HFF-Myc (cell line): ENCODE measurements around the gene GLG1.

ENCODE experiments used
- DNase-seq: peaks from one replicate; pipeline ENCODE4 v3.0.0-alpha.2; 2011; ENCODE audit warnings: low read depth; ENCODE audit errors: extremely low read depth
- H3K4me3 ChIP-seq: replicated peaks from 2 replicates; pipeline ENCODE4 v1.5.1; 2011; ENCODE audit warnings: low read depth, mild to moderate bottlenecking, control low read depth, low read length
- CTCF ChIP-seq: IDR thresholded peaks from 2 replicates; pipeline ENCODE4 v1.5.1; 2012; ENCODE audit warnings: mild to moderate bottlenecking, low read depth, low read length, control low read depth; ENCODE audit errors: missing control alignments

GLG1 gene

GRCh38 chr16:74641969-74642368, 35.1 kb upstream of the GLG1 start:
- DNase-seq, result no peak
- H3K4me3 ChIP-seq, result no peak overlapping the region
- TF ChIP-seq CTCF, result no peak

GRCh38 chr16:74637742-74638453, 31.0 kb upstream of the GLG1 start:
- no peak for TF ChIP-seq CTCF
- no peak for DNase-seq
- H3K4me3 ChIP-seq, result no peak overlapping the region

- H3K4me3 ChIP-seq, result no peak overlapping the region
- no peak for DNase-seq
- no peak for TF ChIP-seq CTCF
These were observed 28.4 kb upstream of the GLG1 start for GRCh38 chr16:74635303-74635702.

- no peak for TF ChIP-seq CTCF
- no peak overlapping the region for H3K4me3 ChIP-seq
- DNase-seq, result no peak
These were observed 26.8 kb upstream of the GLG1 start for GRCh38 chr16:74633686-74634085.

GRCh38 chr16:74627506-74628220, 20.7 kb upstream of the GLG1 start:
- no peak overlapping the region for H3K4me3 ChIP-seq
- TF ChIP-seq CTCF, result no peak
- DNase-seq, result no peak

GRCh38 chr16:74626741-74627416, 20.0 kb upstream of the GLG1 start:
- DNase-seq, result no peak
- no peak overlapping the region for H3K4me3 ChIP-seq
- TF ChIP-seq CTCF, result no peak
